H1 (cell line): Measurements from ENCODE around the gene MAPRE3. TPM values are rescaled to one million over a fixed set of nuclear protein-coding genes. Genes with fewer than 3 reads are reported as not detected.

Source experiments
- CTCF ChIA-PET: fragments of 300-600 bp; sonication (Branson Sonifier 250); formaldehyde crosslinking; loops from one replicate; lab custom pipeline; 2021; ENCODE audit not compliant: partially characterized antibody; lab: Charles Lee
- POLR2A ChIA-PET: fragments of 300-600 bp; sonication (Branson Sonifier 250); formaldehyde crosslinking; loops from one replicate; lab custom pipeline; 2021; ENCODE audit warnings: inconsistent platforms; ENCODE audit not compliant: partially characterized antibody; lab: Charles Lee
- DNase-seq, 2 experiments: peaks; one replicate each; pipeline versions ENCODE4 v3.0.0 to v3.0.0-alpha.2; 2010 to 2022; ENCODE audit warnings: low spot score in 2 of 2, low read depth in 1 of 2, mixed read lengths in 1 of 2
- FAIRE-seq: peaks from 2 replicates; lab custom pipeline; 2011; peaks lifted over from hg19 to GRCh38; lab: Jason Lieb, UNC
- H2AFZ ChIP-seq: 2 replicates; pipeline ENCODE4 v1.8.1; 2012; ENCODE audit warnings: low read length, inconsistent platforms
- H2AK5ac ChIP-seq: 2 replicates; pipeline ENCODE4 v1.6.1; 2013; ENCODE audit warnings: low read depth, low read length
- H2BK120ac ChIP-seq: replicated peaks from 2 replicates; pipeline ENCODE3; 2013; ENCODE audit warnings: low read depth, low read length, inconsistent platforms
- H2BK12ac ChIP-seq: 2 replicates; pipeline ENCODE4 v1.6.1; 2013; ENCODE audit warnings: low read depth, low read length
- H2BK15ac ChIP-seq: 2 replicates; pipeline ENCODE4 v1.6.1; 2013; ENCODE audit warnings: low read length
- H2BK20ac ChIP-seq: 2 replicates; pipeline ENCODE4 v1.6.1; 2013; ENCODE audit warnings: low read length
- H2BK5ac ChIP-seq: 2 replicates; pipeline ENCODE4 v1.6.1; 2013; ENCODE audit warnings: low read depth, low read length
- H3K14ac ChIP-seq: 2 replicates; pipeline ENCODE4 v1.6.1; 2013; ENCODE audit warnings: inconsistent platforms; ENCODE audit not compliant: insufficient read length
- H3K18ac ChIP-seq: 2 replicates; pipeline ENCODE4 v1.6.1; 2013; ENCODE audit warnings: low read length; ENCODE audit errors: extremely low read depth
- H3K23ac ChIP-seq: 2 replicates; pipeline ENCODE4 v1.6.1; 2013; ENCODE audit warnings: inconsistent platforms; ENCODE audit not compliant: insufficient read length
- H3K23me2 ChIP-seq: 2 replicates; pipeline ENCODE4 v1.6.1; 2013; ENCODE audit warnings: low read depth, low read length
- H3K27ac ChIP-seq: 2 replicates; pipeline ENCODE4 v1.6.1; 2011; ENCODE audit warnings: low read depth, low read length, inconsistent platforms
- H3K27me3 ChIP-seq, 4 experiments: replicated peaks in 1 of 4; 1 replicate in 1 of 4; 2 replicates in 3 of 4; pipeline versions ENCODE4 v1.6.1 to v1.8.1; 2011 to 2013; ENCODE audit warnings: low read length in 3 of 4, mild to moderate bottlenecking in 3 of 4, inconsistent platforms in 2 of 4, mixed read lengths in 2 of 4, moderate library complexity in 1 of 4; ENCODE audit not compliant: control insufficient read depth in 3 of 4, insufficient read depth in 3 of 4; ENCODE audit errors: extremely low read depth in 1 of 4
- H3K36me3 ChIP-seq, 4 experiments: 2 replicates each; pipeline versions ENCODE4 v1.6.1 to v1.8.1; 2011 to 2013; ENCODE audit warnings: mild to moderate bottlenecking in 4 of 4, low read length in 3 of 4, moderate library complexity in 2 of 4, control low read depth in 1 of 4, inconsistent platforms in 1 of 4; ENCODE audit not compliant: insufficient read depth in 4 of 4, control insufficient read depth in 2 of 4
- H3K4ac ChIP-seq: replicated peaks from 2 replicates; pipeline ENCODE3; 2013; ENCODE audit warnings: low read length, low read depth, mixed read lengths, inconsistent platforms; ENCODE audit not compliant: insufficient read length
- H3K4me1 ChIP-seq, 4 experiments: replicated peaks in 1 of 4; 1 replicate in 1 of 4; 2 replicates in 3 of 4; pipeline versions ENCODE4 v1.6.1 to v1.8.1; 2011 to 2013; ENCODE audit warnings: low read length in 3 of 4, inconsistent platforms in 2 of 4, mixed read lengths in 1 of 4; ENCODE audit not compliant: insufficient read depth in 4 of 4, control insufficient read depth in 3 of 4
- H3K4me2 ChIP-seq, 2 experiments: 2 replicates each; pipeline versions ENCODE4 v1.6.1 to v1.8.1; 2011 to 2013; ENCODE audit warnings: low read depth in 2 of 2, low read length in 2 of 2, control low read depth in 1 of 2, inconsistent platforms in 1 of 2, mild to moderate bottlenecking in 1 of 2; ENCODE audit not compliant: insufficient read depth in 1 of 2
- H3K4me3 ChIP-seq, 4 experiments: fragments of 200-600, 300-600 bp in 1 of 4; sonication (generic), shearing (Covaris generic), sonication (Bioruptor Twin) in 1 of 4; 2 replicates each; pipeline versions ENCODE4 v1.5.1 to v1.8.1; 2011 to 2016; ENCODE audit warnings: low read length in 4 of 4, low read depth in 3 of 4, control low read depth in 2 of 4, inconsistent platforms in 2 of 4, mild to moderate bottlenecking in 2 of 4, mixed read lengths in 1 of 4, moderate library complexity in 1 of 4; ENCODE audit not compliant: insufficient read depth in 2 of 4; ENCODE audit errors: extremely low read depth in 1 of 4
- H3K56ac ChIP-seq: replicated peaks from 2 replicates; pipeline ENCODE3; 2013; ENCODE audit warnings: low read depth, mild to moderate bottlenecking, mixed read lengths, low read length, inconsistent platforms; ENCODE audit not compliant: insufficient read length
- H3K79me1 ChIP-seq: 2 replicates; pipeline ENCODE4 v1.6.1; 2013; ENCODE audit warnings: low read depth, low read length, control low read depth
- H3K79me2 ChIP-seq, 2 experiments: 2 replicates each; pipeline versions ENCODE4 v1.6.1 to v1.8.1; 2012 to 2013; ENCODE audit warnings: low read length in 2 of 2, mild to moderate bottlenecking in 2 of 2, inconsistent platforms in 1 of 2; ENCODE audit not compliant: insufficient read depth in 2 of 2, control insufficient read depth in 1 of 2
- H3K9ac ChIP-seq, 4 experiments: replicated peaks in 1 of 4; 1 replicate in 1 of 4; 2 replicates in 3 of 4; pipeline versions ENCODE4 v1.6.1 to v1.8.1; 2011 to 2013; ENCODE audit warnings: low read depth in 3 of 4, low read length in 3 of 4, control low read depth in 2 of 4, mild to moderate bottlenecking in 2 of 4, moderate library complexity in 2 of 4, inconsistent platforms in 1 of 4; ENCODE audit errors: extremely low read depth in 1 of 4
- H3K9me3 ChIP-seq, 2 experiments: 2 replicates each; pipeline versions ENCODE4 v1.6.1 to v1.8.1; 2012 to 2013; ENCODE audit warnings: mild to moderate bottlenecking in 2 of 2, moderate library complexity in 2 of 2, control low read depth in 1 of 2, inconsistent platforms in 1 of 2, low read depth in 1 of 2, low read length in 1 of 2, mixed read lengths in 1 of 2; ENCODE audit not compliant: insufficient read depth in 2 of 2
- H4K20me1 ChIP-seq, 2 experiments: replicated peaks in 1 of 2; 2 replicates each; pipeline versions ENCODE3 to v1.8.1; 2011 to 2013; ENCODE audit warnings: inconsistent platforms in 2 of 2, low read length in 2 of 2, mild to moderate bottlenecking in 1 of 2; ENCODE audit not compliant: insufficient read depth in 2 of 2, control insufficient read depth in 1 of 2
- H4K5ac ChIP-seq: 2 replicates; pipeline ENCODE4 v1.6.1; 2013; ENCODE audit warnings: low read length, low read depth, mixed read lengths, inconsistent platforms; ENCODE audit not compliant: insufficient read length
- H4K8ac ChIP-seq: 2 replicates; pipeline ENCODE4 v1.8.0; 2013; ENCODE audit warnings: mild to moderate bottlenecking, moderate library complexity, low read length, inconsistent platforms; ENCODE audit not compliant: insufficient read depth; ENCODE audit errors: extremely low read depth
- H4K91ac ChIP-seq: replicated peaks from 2 replicates; pipeline ENCODE3; 2013; ENCODE audit warnings: low read length, mixed read lengths, inconsistent platforms; ENCODE audit not compliant: insufficient read length
- TCF12 ChIP-seq: IDR thresholded peaks from 2 replicates; pipeline ENCODE4 v1.6.1; 2011; ENCODE audit warnings: low read depth, mild to moderate bottlenecking, low read length
- WGBS, 2 experiments: shearing (Covaris generic) in 1 of 2; methylation state at CpG; one replicate each; pipeline versions ENCODE4 v1.1.6 to v1.1.7; 2013 to 2015; ENCODE audit warnings: low lambda C conversion rate in 2 of 2, mixed read lengths in 2 of 2, inconsistent platforms in 1 of 2, low coverage in 1 of 2, missing lambda C conversion rate in 1 of 2; ENCODE audit not compliant: insufficient replicate concordance in 2 of 2, insufficient coverage in 1 of 2, insufficient read length in 1 of 2; ENCODE audit errors: extremely low coverage in 1 of 2, missing lambda C conversion rate in 1 of 2; 5-methylcytosine and 5-hydroxymethylcytosine counted together
- polyA plus RNA-seq, 7 experiments: library from polyadenylated mRNA; depleted of rRNA in 3 of 7; stranded (reverse) in 5 of 7; unstranded in 2 of 7; fragments of >200 nt in 5 of 7; fragments of 200-250 nt in 2 of 7; gene quantifications; 1 replicate in 5 of 7; 2 replicates in 1 of 7; 4 replicates in 1 of 7; pipeline versions ENCODE4 v1.2.1 to v1.2.3, GENCODE V29; 2011 to 2013; ENCODE audit warnings: missing spikeins in 2 of 7, mixed read lengths in 2 of 7
- total RNA-seq: library from RNA; stranded (reverse); fragmentation: NEBNext Ultra II Directional; extraction: Animal tissue kit (Norgen Biotek cat#: 25700); gene quantifications from 2 replicates; pipeline ENCODE4 v1.2.1, GENCODE V29; 2021

Gene MAPRE3
- total and polyA plus RNA-seq, 2 of the 8 experiments (the other 6 are each of a cell fraction or from before 2014, with no cell fraction given) = 4.9 to 6.6 TPM

- no peak overlapping the region for H2BK5ac ChIP-seq
- peaks cover 0 to 20% (median 7%) of the 10 kb centered on the region in 4 experiments; a peak in 6 of 7 replicates for H3K4me1 ChIP-seq
- H3K56ac ChIP-seq = no peak overlapping the region
- CTCF ChIA-PET = interaction anchor here (0.9 to 1.7 kb wide), 6 partner anchors 8 to 228 kb away, joined by 3 to 8 read pairs (median 3); partner anchors contain the start of gene ABHD1
- no peak overlapping the region for H3K27ac ChIP-seq
- no peak overlapping the region for H3K14ac ChIP-seq
- no peak for TF ChIP-seq TCF12
- H3K79me1 ChIP-seq = peaks cover 3% of the 10 kb centered on the region; the same call in 1 of the 2 replicates
- H2BK20ac ChIP-seq = no peak overlapping the region
- H3K79me2 ChIP-seq = peaks cover 0 to 12% of the 10 kb centered on the region in 2 experiments; a peak in 3 of 4 replicates
- H3K27me3 ChIP-seq = 0 out of 7 replicates have a peak, but pooled peaks cover 0 to 3% (median 0%) of the 10 kb centered on the region in 4 experiments
- H3K4me3 ChIP-seq = no peak overlapping the region
- H4K20me1 ChIP-seq = peaks cover 0 to 3% of the 10 kb centered on the region in 2 experiments
- DNase-seq (no peak), FAIRE-seq (no peak)
- no peak overlapping the region for H3K4ac ChIP-seq
- H3K18ac ChIP-seq = no peak overlapping the region
- no peak overlapping the region for H2BK120ac ChIP-seq
- H2BK12ac ChIP-seq = no peak overlapping the region
- POLR2A ChIA-PET = interaction anchor here (0.6 to 18.5 kb wide), 4 partner anchors 8 to 143 kb away, joined by 5 to 441 read pairs (median 34); partner anchors contain the start of genes AGBL5 and CAD
- WGBS, 2 experiments = 88% methylated on average over 4 of the region's 4 CpGs; no CpG with 5 or more reads in 1 of the 2 experiments
- H4K5ac ChIP-seq = no peak overlapping the region
- H4K8ac ChIP-seq = no peak overlapping the region
- H3K36me3 ChIP-seq = peaks cover 0 to under 1% (median 0%) of the 10 kb centered on the region in 4 experiments; a peak in 3 of 8 replicates
- peak overlapping the region; percentile 29; the same call in 1 of the 2 replicates for H2BK15ac ChIP-seq
- H3K23ac ChIP-seq = no peak overlapping the region
- no peak overlapping the region for H2AFZ ChIP-seq
- 0 out of 2 replicates have a peak overlapping the region, but pooled peaks have one; percentile 24 for H2AK5ac ChIP-seq
- H3K4me2 ChIP-seq = no peak overlapping the region
- H4K91ac ChIP-seq = no peak overlapping the region
- H3K9ac ChIP-seq = no peak overlapping the region
- H3K23me2 ChIP-seq = peaks cover 14% of the 10 kb centered on the region; the same call in 1 of the 2 replicates
- no peaks in the 10 kb centered on the region for H3K9me3 ChIP-seq
Observed at GRCh38 chr2:27074738-27075565, 104.5 kb downstream of the MAPRE3 start.
